GM10248 (cell line): ENCODE data around the gene AGBL3.

Source experiments
- CTCF ChIA-PET: fragments of 300-600 bp; sonication (Branson Sonifier 250); formaldehyde crosslinking; extraction: SDS; loops from one replicate; lab custom pipeline; 2021; ENCODE audit warnings: antibody characterized with exemption; lab: Yijun Ruan, JAX
- POLR2A ChIA-PET: fragments of 350-650 bp; sonication (Branson Sonifier 250); formaldehyde crosslinking; extraction: SDS; loops from one replicate; lab custom pipeline; 2020; ENCODE audit warnings: antibody characterized with exemption; lab: Yijun Ruan, JAX
- DNase-seq: peaks from one replicate; pipeline ENCODE4 v3.0.0; 2012; ENCODE audit errors: extremely low spot score
- TF ChIP-seq, protein P1 (sequence below): IDR thresholded peaks from 2 replicates; pipeline ENCODE4 v1.5.1; 2012; ENCODE audit warnings: mild to moderate bottlenecking, low read depth; ENCODE audit errors: extremely low read depth, missing control alignments, control extremely low read depth

The AGBL3 gene

DNA sequence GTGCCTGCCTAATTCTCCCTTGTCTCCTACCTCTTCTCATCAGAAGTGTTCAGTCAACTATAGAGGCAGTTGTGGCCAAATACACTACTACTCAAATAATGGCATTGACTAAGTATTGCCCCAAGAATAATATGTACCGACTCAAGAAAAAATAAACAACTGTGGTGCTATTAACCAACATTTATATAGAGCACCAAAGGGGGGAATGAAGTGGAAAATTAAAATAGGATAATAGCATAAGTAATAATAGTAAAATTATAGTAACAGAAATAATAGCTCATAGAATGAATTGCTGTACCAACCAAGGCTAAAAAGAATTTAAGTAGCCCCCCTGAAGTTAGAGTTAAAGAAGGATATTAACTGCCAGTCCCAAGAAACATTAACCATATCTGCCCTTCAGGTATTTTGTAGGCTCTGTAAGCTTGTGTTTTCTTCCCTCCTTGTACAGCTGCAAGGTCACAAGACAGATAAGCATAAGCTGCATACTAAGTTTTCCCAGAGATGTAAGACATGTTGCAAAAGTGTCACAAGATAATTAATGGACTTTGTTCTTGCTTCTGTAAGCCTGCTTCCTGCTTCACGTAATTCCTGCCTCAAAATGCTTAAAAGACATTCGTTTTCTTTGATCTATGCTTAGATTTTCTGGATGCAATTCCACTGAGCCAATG lies 195.1 kb downstream of the AGBL3 start:
- no peak for DNase-seq
- POLR2A ChIA-PET, result no interaction called here
- TF ChIP-seq, protein P1, sequence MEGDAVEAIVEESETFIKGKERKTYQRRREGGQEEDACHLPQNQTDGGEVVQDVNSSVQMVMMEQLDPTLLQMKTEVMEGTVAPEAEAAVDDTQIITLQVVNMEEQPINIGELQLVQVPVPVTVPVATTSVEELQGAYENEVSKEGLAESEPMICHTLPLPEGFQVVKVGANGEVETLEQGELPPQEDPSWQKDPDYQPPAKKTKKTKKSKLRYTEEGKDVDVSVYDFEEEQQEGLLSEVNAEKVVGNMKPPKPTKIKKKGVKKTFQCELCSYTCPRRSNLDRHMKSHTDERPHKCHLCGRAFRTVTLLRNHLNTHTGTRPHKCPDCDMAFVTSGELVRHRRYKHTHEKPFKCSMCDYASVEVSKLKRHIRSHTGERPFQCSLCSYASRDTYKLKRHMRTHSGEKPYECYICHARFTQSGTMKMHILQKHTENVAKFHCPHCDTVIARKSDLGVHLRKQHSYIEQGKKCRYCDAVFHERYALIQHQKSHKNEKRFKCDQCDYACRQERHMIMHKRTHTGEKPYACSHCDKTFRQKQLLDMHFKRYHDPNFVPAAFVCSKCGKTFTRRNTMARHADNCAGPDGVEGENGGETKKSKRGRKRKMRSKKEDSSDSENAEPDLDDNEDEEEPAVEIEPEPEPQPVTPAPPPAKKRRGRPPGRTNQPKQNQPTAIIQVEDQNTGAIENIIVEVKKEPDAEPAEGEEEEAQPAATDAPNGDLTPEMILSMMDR, result no peak
- CTCF ChIA-PET, result interaction anchor here (1.6 to 4.7 kb wide), 2 partner anchors 11 to 28 kb away, joined by 3 to 29 read pairs; partner anchors contain the start of gene CYREN

DNA sequence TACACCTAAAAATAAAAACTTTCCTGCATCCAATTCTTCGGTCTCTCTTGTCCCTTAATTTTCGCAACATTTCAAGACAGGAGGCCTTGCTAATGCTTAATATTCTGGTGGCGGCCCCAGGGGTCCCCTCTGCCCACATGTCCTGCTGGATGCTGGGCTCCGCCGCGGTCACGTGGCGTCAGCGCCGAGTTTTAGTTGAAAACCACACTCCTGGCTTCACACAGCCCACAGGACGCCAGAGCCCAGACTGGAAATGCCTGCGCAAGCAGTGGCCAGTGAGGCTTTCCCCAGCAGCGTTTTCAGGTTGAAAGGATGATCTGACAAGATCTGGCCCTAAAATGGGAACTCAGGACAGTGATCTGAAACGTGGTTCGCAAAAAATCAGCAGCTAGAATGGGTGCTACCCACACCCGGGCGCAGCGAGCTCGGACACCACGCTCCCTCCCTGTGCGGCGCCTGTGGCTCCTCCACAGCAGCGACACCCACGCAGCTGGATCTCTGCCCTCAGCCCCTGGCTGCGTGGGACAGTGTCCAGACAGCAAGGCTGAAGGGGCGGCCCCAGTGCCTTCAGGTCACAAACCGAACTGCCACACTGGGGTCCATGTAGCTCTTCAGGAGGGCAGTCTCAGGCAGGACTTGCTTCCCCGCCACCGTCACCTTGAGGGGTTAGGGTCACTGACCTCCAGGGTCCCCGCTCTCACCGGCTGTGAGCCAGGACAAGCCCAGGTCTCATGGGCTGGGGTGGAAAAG lies 195.8 kb downstream of the AGBL3 start:
- POLR2A ChIA-PET, result no interaction called here
- DNase-seq, result no peak
- CTCF ChIA-PET, result interaction anchor here (4.7 kb wide), 1 partner anchor 12 kb away, joined by 29 read pairs; the partner anchor contains the start of gene CYREN
- TF ChIP-seq, protein P1, result no peak

DNA sequence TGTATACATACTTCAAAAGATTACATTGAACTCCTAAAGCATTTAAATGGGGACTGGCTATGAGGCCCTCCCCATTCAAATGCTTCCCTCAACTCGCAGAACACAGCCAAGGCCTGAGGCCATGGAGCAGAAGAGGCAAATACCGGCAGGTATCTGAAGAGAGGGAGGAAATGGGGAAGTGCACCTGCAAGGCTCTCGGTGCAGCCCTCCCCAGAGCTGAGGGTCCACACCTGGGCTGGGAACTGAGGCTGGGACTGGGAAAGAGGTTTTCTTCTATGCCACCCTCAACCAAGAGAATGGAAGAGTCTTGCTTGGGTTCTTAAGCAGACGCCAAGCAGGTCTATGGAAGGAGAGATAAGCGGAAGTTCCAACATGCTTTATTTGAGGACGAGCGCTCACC lies 197.2 kb downstream of the AGBL3 start:
- POLR2A ChIA-PET, result no interaction called here
- CTCF ChIA-PET, result interaction anchor here (1.1 to 1.5 kb wide), 2 partner anchors 15 to 196 kb away, joined by 3 to 4 read pairs; no protein-coding TSS in a partner anchor
- no peak for DNase-seq
- TF ChIP-seq, protein P1, result no peak

DNA sequence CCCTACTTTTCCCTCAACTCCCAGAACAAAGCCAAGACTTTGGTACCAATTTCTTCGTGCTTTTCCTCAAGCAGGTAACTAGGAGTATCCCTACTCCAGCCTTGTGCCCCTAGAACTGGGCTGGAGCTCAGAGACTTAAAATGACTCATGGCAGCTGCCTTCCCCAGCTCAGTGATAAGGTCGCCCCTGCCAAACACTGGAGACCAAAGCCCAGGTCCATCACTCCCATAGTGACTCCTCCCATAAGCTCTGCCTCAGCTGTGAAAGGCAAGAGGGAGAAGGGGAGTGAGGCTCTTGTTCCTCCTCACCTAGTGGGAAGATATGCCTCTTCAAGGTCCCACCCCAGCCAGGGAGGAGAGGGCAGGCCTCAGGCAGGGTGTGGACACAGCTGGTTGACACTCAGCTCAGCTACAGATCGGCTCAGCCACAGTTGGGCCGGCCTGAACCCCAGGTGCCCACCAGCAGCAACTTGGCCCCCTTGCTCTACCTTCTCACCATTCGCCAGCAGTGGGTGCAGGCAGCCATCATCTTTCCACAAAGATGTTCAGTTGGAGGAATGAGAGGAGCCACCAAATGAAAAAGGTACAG lies 198.0 kb downstream of the AGBL3 start:
- CTCF ChIA-PET, result interaction anchor here (0.9 to 1.5 kb wide), 3 partner anchors 14 to 197 kb away, joined by 3 to 4 read pairs (median 3); no protein-coding TSS in a partner anchor

More for the DNA sequence above, 198.0 kb downstream of the AGBL3 start:
- TF ChIP-seq, protein P1, result no peak
- DNase-seq, result no peak
- POLR2A ChIA-PET, result no interaction called here
